RWPE2 (cell line): Measurements from ENCODE around the gene PTPRN.

Source experiments
- ATAC-seq: fragments of 200-7000 bp; cut with Tn5 transposase; 3 replicates; pipeline ENCODE4 v1.9.1; 2021; ENCODE audit warnings: low read depth
- DNase-seq: peaks from one replicate; pipeline ENCODE4 v3.0.0-alpha.2; 2020; ENCODE audit warnings: low spot score
- H3K27ac ChIP-seq: fragments of 450-650 bp; 2 replicates; pipeline ENCODE4 v1.5.1; 2017; ENCODE audit warnings: mild to moderate bottlenecking; ENCODE audit not compliant: poor library complexity, severe bottlenecking
- H3K27me3 ChIP-seq: fragments of 250-450 bp; sonication (Bioruptor Pico); 2 replicates; pipeline ENCODE4 v1.5.1; 2021; ENCODE audit warnings: mild to moderate bottlenecking, moderate library complexity; ENCODE audit not compliant: insufficient read depth, poor library complexity, severe bottlenecking
- H3K36me3 ChIP-seq: fragments of 250-450 bp; sonication (Bioruptor Pico); 2 replicates; pipeline ENCODE4 v1.5.1; 2020; ENCODE audit warnings: low read depth, mild to moderate bottlenecking, moderate library complexity
- H3K4me1 ChIP-seq: fragments of 250-450 bp; sonication (Bioruptor Pico); 2 replicates; pipeline ENCODE4 v1.5.1; 2021; ENCODE audit warnings: mild to moderate bottlenecking, moderate library complexity; ENCODE audit not compliant: insufficient read depth, poor library complexity, severe bottlenecking
- H3K4me3 ChIP-seq: fragments of 250-450 bp; sonication (Bioruptor Pico); 2 replicates; pipeline ENCODE4 v1.5.1; 2021; ENCODE audit warnings: mild to moderate bottlenecking, moderate library complexity; ENCODE audit not compliant: severe bottlenecking
- H3K9me3 ChIP-seq: fragments of 250-450 bp; sonication (Bioruptor Pico); 2 replicates; pipeline ENCODE4 v1.5.1; 2021; ENCODE audit warnings: mild to moderate bottlenecking, moderate library complexity; ENCODE audit not compliant: severe bottlenecking
- CTCF ChIP-seq: fragments of 450-650 bp; IDR thresholded peaks from one replicate; pipeline ENCODE4 v1.5.1; 2017; ENCODE audit warnings: mild to moderate bottlenecking, moderate library complexity; ENCODE audit not compliant: poor library complexity, severe bottlenecking

The PTPRN gene

GRCh38 chr2:219299372-219299760 lies 9.8 kb downstream of the PTPRN start:
- no peak overlapping the region for H3K4me3 ChIP-seq
- no peak overlapping the region for H3K27ac ChIP-seq
- ATAC-seq (no peak), DNase-seq (no peak)
- H3K4me1 ChIP-seq: no peaks in the 10 kb centered on the region
- no peaks in the 10 kb centered on the region for H3K27me3 ChIP-seq
- no peak for TF ChIP-seq CTCF
- H3K9me3 ChIP-seq: no peaks in the 10 kb centered on the region
- H3K36me3 ChIP-seq: no peaks in the 10 kb centered on the region

DNA sequence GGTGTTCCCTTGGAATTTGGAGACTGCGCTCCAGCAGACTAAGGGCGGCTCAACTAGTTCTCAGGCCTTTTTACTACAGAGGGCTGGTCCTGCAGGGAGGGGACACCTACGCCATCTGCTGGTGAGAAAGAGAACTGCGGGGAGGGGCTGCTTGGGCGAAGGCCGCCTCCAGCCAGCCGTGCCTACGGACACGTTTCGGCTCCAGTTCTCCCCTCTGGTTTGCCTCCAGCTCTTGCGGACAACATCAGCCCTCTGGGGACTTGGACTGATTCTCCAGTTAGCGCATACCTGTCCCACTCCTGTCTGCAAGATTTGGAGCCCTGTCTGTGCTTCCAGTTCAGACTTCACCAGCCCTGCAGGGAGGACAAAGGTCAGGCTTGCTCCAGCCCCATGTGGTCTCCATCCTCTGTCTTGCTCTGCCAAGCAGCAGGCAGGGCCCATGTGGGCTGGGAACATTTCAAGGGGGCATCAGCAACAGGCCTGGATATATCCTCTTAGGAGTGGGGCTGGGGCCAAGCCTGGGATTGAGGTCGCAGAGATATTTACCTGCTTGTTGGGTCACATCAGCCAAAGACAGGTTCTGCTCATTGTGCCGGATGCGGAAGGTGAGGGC lies 10.3 kb downstream of the PTPRN start:
- no peaks in the 10 kb centered on the region for H3K27me3 ChIP-seq

GRCh38 chr2:219297766-219298456 lies 11.3 kb downstream of the PTPRN start:
- ATAC-seq: no peak

More for the DNA sequence above, 10.3 kb downstream of the PTPRN start:
- Histone ChIP-seq H3K4me3 (no peak overlapping the region), H3K27ac (no peak overlapping the region), H3K9me3 (no peaks in the 10 kb centered on the region), H3K4me1 (no peaks in the 10 kb centered on the region), H3K36me3 (no peaks in the 10 kb centered on the region)
- no peak for DNase-seq
- ATAC-seq: peak; percentile 74
- peak; percentile 96 for TF ChIP-seq CTCF

DNA sequence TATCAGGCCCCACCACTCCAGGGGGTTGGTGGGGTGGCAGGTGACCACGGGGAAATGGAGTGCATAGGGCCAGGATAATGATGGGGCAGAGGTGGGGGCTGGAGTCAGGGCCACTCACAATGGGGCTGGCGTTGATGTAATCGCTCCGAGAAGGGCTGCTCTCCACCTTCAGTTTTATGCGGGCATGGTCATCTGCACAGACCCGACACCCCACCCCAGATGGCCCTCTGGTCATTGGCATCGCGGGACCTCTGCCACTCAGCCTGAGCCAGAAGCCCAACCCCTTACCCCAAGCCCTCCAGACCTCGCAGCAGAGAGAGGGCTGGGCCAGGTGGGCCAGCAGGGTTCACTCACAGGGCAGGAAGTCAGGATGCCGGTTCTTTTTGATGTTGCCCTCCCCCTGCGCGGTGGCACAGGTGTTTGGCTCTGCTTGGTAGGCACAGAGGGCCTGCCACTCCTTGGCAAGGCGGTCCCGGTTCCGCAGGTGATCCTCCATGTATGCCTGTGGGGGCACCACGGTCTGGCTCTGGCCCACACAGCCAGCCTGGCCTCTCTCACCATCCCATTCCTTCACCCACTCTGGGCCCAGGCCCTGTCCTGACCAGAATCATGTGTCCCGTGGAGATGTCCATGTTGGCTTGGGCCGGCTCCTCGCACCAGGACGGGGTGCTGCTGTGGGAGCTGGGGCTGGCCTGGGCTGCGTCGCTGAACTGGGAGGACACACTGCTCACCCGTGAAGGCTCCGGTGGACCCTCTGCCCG lies 12.4 kb downstream of the PTPRN start:
- H3K4me3 ChIP-seq: no peak overlapping the region
- H3K9me3 ChIP-seq: no peaks in the 10 kb centered on the region
- no peaks in the 10 kb centered on the region for H3K27me3 ChIP-seq
- ATAC-seq (no peak), DNase-seq (peak; percentile 65)
- TF ChIP-seq CTCF: no peak
- H3K27ac ChIP-seq: no peak overlapping the region
- no peaks in the 10 kb centered on the region for H3K4me1 ChIP-seq
- no peaks in the 10 kb centered on the region for H3K36me3 ChIP-seq

More at GRCh38 chr2:219297766-219298456, 11.3 kb downstream of the PTPRN start:
- Histone ChIP-seq H3K9me3 (no peaks in the 10 kb centered on the region), H3K36me3 (no peaks in the 10 kb centered on the region), H3K4me3 (no peak overlapping the region), H3K27me3 (no peaks in the 10 kb centered on the region), H3K27ac (no peak overlapping the region), H3K4me1 (no peaks in the 10 kb centered on the region)
- DNase-seq: no peak
- no peak for TF ChIP-seq CTCF
